WERI-Rb-1 (cell line): ENCODE measurements around the gene CHKA.

Source experiments
- DNase-seq: peaks from one replicate; pipeline ENCODE4 v3.0.0-alpha.2; 2020
- H3K27ac ChIP-seq: fragments of 250-450 bp; sonication (Bioruptor Pico); 2 replicates; pipeline ENCODE4 v1.5.1; 2020; ENCODE audit warnings: mild to moderate bottlenecking, moderate library complexity
- H3K27me3 ChIP-seq: fragments of 250-450 bp; sonication (Bioruptor Pico); 2 replicates; pipeline ENCODE4 v1.5.1; 2021; ENCODE audit warnings: mild to moderate bottlenecking, low read depth, moderate library complexity; ENCODE audit not compliant: insufficient read depth, severe bottlenecking
- H3K36me3 ChIP-seq: fragments of 250-450 bp; sonication (Bioruptor Pico); 2 replicates; pipeline ENCODE4 v1.5.1; 2020; ENCODE audit warnings: mild to moderate bottlenecking, moderate library complexity
- H3K4me3 ChIP-seq: 2 replicates; pipeline ENCODE4 v1.5.1; 2011; ENCODE audit warnings: low read depth, mild to moderate bottlenecking, control low read depth, low read length
- H3K9me3 ChIP-seq: fragments of 250-450 bp; sonication (Bioruptor Pico); 2 replicates; pipeline ENCODE4 v1.5.1; 2021; ENCODE audit warnings: mild to moderate bottlenecking, moderate library complexity; ENCODE audit not compliant: severe bottlenecking
- TF ChIP-seq, protein P1 (sequence below): IDR thresholded peaks from 2 replicates; pipeline ENCODE4 v1.5.1; 2011; ENCODE audit warnings: low read depth, mild to moderate bottlenecking, control low read depth, inconsistent platforms, low read length

The CHKA gene

DNA sequence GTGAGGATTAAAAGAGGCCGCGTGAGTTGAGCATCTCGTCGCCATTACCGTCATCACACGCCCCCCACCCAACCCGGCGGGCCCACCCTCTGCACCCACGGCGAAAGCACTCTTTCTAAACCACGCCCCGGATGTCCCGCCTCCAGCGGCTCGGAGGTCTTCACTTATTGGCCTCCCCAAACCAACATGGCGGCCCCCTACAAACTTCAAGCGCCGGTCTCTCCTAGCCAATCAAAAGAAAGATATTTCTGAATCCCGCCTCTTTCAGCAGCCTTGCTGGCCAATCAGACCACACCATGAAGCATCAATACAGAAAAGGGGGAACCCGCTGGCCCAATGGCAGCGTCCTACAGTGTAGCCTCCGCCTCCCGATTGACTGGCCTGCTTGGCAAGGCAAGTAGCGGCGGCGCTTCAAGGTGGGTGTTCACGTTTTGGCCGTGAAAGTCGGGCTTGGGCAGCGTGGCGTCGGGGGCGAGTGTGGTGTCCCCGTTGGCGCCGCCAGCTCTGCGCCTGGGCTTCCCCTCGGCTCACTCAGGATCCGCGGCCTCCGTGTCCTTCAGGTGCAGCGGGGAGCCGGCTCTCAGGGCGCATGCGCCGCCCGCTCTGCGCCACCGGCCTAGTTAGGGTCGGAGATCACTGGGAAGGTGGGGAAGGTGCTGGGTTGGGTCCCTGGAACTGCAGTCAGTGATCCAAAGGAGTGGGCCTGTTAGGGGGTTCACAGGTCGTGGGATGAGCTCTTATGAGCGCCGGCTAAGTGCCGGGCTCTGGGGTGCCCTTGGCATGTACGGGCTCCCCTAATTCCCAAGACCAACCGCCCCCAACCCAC, 90.7 kb downstream of the CHKA start, which contains the start of gene NDUFS8:
Gene NDUFS8 (plus strand): TSS at position 364 of the 826 bp plus-strand sequence. CDS start 1,471 bp downstream, outside the sequence.
- DNase-seq = peak; percentile 96
- peaks cover 26% of the 10 kb centered on the region for H3K36me3 ChIP-seq
- peak within 1 kb of the TSS; percentile 98 for H3K27ac ChIP-seq
- H3K27me3 ChIP-seq = no peaks in the 10 kb centered on the region
- TF ChIP-seq, protein P1, sequence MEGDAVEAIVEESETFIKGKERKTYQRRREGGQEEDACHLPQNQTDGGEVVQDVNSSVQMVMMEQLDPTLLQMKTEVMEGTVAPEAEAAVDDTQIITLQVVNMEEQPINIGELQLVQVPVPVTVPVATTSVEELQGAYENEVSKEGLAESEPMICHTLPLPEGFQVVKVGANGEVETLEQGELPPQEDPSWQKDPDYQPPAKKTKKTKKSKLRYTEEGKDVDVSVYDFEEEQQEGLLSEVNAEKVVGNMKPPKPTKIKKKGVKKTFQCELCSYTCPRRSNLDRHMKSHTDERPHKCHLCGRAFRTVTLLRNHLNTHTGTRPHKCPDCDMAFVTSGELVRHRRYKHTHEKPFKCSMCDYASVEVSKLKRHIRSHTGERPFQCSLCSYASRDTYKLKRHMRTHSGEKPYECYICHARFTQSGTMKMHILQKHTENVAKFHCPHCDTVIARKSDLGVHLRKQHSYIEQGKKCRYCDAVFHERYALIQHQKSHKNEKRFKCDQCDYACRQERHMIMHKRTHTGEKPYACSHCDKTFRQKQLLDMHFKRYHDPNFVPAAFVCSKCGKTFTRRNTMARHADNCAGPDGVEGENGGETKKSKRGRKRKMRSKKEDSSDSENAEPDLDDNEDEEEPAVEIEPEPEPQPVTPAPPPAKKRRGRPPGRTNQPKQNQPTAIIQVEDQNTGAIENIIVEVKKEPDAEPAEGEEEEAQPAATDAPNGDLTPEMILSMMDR = no peak
- no peaks in the 10 kb centered on the region for H3K9me3 ChIP-seq
- H3K4me3 ChIP-seq = peak within 1 kb of the TSS; percentile 74

DNA sequence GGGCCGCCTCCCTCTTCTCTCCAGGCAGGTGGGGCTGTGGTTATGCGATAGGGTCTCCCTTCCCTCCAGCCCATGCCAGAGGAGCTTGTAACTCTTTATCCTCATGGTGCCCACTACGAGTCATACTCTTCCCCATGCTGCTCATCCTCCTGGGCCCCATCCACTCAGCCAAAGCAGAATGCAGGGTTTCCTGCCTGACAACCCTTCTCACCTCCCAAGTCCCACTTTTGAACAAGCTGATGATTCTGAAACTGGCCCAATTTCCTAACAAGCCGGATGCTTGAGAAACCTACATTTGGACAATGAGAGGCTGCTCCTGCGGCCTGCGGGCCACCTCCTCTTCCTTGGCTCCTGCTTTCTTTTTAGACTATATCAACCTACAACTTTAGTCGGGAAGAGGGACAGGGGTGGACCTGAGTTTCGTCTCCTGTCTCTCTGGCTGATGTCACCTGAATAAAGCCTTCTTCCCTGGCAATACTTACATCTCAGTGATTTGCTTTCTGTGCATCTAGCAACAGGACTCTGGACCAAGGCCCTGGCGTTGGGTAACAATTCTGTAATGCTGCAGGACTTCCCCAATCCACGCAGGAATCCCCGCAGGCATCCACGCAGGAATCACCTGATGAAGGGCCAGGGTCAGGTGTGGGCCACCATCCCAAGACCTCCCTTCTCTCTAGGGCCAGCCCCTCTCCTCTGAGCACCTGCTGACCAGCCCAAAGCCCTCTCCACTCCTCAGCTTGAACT, 92.2 kb downstream of the CHKA start:
- Histone ChIP-seq H3K4me3 (no peak overlapping the region), H3K36me3 (peaks cover 21% of the 10 kb centered on the region)
- DNase-seq = no peak

DNA sequence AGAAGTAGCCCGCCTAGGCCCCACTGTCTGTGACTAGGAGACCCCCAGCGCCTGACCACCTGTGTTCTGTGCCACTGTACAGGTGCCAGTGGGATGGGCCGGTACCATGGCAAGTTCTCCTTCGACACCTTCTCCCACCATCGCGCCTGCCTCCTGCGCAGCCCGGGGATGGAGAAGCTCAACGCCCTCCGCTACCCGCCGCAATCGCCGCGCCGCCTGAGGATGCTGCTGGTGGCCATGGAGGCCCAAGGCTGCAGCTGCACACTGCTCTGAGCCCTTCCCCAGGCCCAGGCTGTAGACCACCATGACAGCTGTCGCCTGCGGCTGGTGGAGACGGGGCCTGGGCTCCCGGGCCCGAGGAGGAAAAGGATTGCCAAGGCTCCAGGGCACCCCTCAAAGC, 93.5 kb downstream of the CHKA start:
- DNase-seq = no peak
- H3K27ac ChIP-seq = no peak overlapping the region
- H3K4me3 ChIP-seq = no peak overlapping the region
- H3K9me3 ChIP-seq = peaks cover 3% of the 10 kb centered on the region
- H3K27me3 ChIP-seq = no peaks in the 10 kb centered on the region
- TF ChIP-seq, protein P1 = no peak
- peaks cover 10% of the 10 kb centered on the region for H3K36me3 ChIP-seq

More for the DNA sequence above, 92.2 kb downstream of the CHKA start:
- no peak overlapping the region for H3K27ac ChIP-seq
- H3K27me3 ChIP-seq = no peaks in the 10 kb centered on the region
- TF ChIP-seq, protein P1 = no peak
- peaks cover 3% of the 10 kb centered on the region for H3K9me3 ChIP-seq

DNA sequence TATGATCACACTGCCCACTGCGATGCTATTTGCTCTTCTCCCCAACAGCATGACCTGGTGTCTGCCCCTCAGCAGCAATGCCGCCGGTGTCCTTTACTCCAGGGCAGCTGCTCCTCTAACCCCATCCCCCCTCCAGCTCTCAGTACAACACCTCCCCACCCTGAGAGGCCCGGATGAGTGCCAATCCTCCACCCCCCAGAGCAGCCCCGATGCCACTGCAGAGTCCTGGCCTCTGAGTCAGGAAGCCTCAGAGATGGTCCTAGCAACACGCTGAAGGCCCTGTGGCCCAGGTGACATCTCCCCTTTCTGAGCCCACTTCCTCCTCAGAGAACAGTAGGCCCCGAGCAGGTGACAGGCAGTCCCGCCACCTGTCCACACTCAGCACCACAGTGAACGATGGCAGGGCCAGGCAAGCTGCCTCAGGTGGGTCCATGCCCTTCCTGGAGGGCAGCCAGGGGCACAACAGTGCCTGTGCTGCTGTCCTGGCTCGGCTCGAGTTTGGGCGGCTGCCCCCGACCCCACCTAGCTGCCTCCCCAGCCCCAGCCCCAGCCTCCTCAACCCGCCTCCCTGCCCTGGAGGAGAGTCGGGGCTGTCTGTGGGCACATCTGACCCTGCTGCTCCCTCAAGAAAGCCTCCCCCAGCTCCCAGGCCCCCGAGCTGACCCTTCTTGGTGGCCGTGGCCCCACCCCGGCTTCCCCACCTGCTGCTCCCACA, 94.6 kb downstream of the CHKA start:
- no peak for DNase-seq
- H3K27ac ChIP-seq = no peak overlapping the region

DNA sequence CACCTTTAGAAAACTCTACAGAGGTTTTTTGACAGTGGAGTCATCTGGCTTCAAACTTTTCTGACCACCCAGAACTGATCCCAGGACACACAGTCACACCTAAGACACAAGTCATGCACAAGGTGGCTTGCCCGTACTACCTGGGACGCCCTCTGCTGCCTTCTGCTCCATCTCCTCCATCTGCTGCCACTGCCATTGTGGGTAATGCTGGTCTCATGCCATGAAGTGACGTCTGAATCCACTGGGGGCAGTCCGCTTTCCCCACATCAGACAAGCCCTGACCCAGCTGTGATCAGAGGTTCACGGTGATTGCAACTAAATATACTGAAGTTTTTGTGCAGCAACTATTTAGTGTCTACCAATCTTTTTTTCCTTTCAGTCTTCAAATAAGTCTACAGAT, 96.1 kb downstream of the CHKA start:
- TF ChIP-seq, protein P1 = peak; percentile 36; the same call in 1 of the 2 replicates
- Histone ChIP-seq H3K36me3 (no peaks in the 10 kb centered on the region), H3K27me3 (no peaks in the 10 kb centered on the region), H3K4me3 (no peak overlapping the region), H3K27ac (no peak overlapping the region), H3K9me3 (peaks cover 3% of the 10 kb centered on the region)
- peak; percentile 43 for DNase-seq

More for the DNA sequence above, 94.6 kb downstream of the CHKA start:
- H3K36me3 ChIP-seq = peaks cover 6% of the 10 kb centered on the region
- peaks cover 3% of the 10 kb centered on the region for H3K9me3 ChIP-seq
- H3K4me3 ChIP-seq = no peak overlapping the region
- TF ChIP-seq, protein P1 = no peak
- H3K27me3 ChIP-seq = no peaks in the 10 kb centered on the region
